Measurements from ENCODE around the gene CAPN1. TPM values are rescaled to one million over a fixed set of nuclear protein-coding genes. Genes with fewer than 3 reads are reported as not detected.

CAPN1 gene
- total and polyA plus RNA-seq, 2 experiments from 2014 or later = 106 to 145 TPM

- Histone ChIP-seq H3K4me3 (no peak overlapping the region), H3K4me2 (ENCODE audit: unreplicated experiment) (no peak overlapping the region), H2AFZ (no peak overlapping the region), H3F3A (ENCODE audit: insufficient read depth) (peaks cover 13% of the 10 kb centered on the region), H3K9me2 (ENCODE audit: insufficient read depth) (no peaks in the 10 kb centered on the region), H3K27ac (no peak overlapping the region), H3K9ac (no peak overlapping the region), H4K20me1 (ENCODE audit: insufficient read depth) (no peaks in the 10 kb centered on the region), H3K79me2 (ENCODE audit: insufficient read depth) (no peaks in the 10 kb centered on the region), H3K9me3 (ENCODE audit: low read depth) (no peaks in the 10 kb centered on the region), H3K36me3 (ENCODE audit: low read depth) (peaks cover 5% of the 10 kb centered on the region; the same call in 1 of the 2 replicates), H3K27me3 (replicated peaks; ENCODE audit: insufficient read depth) (no peaks in the 10 kb centered on the region), H3K4me1 (ENCODE audit: insufficient read depth) (no peaks in the 10 kb centered on the region)
- DNase-seq = no peak
- WGBS, 2 experiments (ENCODE audit: low coverage in 1 of 2, low lambda C conversion rate in 2 of 2, missing lambda C conversion rate in 2 of 2) = 85 to 90% methylated on average over 4 of the region's 4 CpGs
- TF ChIP-seq EZH2 (IDR thresholded peaks at IDR 0.05; ENCODE audit: insufficient read depth, poor library complexity, severe bottlenecking) (no peak), EZH2phosphoT487 (IDR thresholded peaks at IDR 0.05; ENCODE audit: insufficient read depth, low read depth) (no peak)
- in situ Hi-C loops (cut with MboI) = no loop called here
Observed at GRCh38 chr11:65210748-65211147, 29.0 kb downstream of the CAPN1 start.

- Histone ChIP-seq H4K20me1 (ENCODE audit: insufficient read depth) (no peaks in the 10 kb centered on the region), H3K79me2 (ENCODE audit: insufficient read depth) (no peaks in the 10 kb centered on the region), H3K9me2 (ENCODE audit: insufficient read depth) (no peaks in the 10 kb centered on the region), H3K4me3 (no peak overlapping the region), H3K4me2 (ENCODE audit: unreplicated experiment) (no peak overlapping the region), H2AFZ (no peak overlapping the region), H3K27ac (no peak overlapping the region), H3F3A (ENCODE audit: insufficient read depth) (peaks cover 13% of the 10 kb centered on the region), H3K27me3 (replicated peaks; ENCODE audit: insufficient read depth) (no peaks in the 10 kb centered on the region), H3K4me1 (ENCODE audit: insufficient read depth) (no peaks in the 10 kb centered on the region), H3K36me3 (ENCODE audit: low read depth) (peaks cover 3% of the 10 kb centered on the region; the same call in 1 of the 2 replicates), H3K9ac (no peak overlapping the region), H3K9me3 (ENCODE audit: low read depth) (no peaks in the 10 kb centered on the region)
- 63 to 69% methylated on average over 27 to 29 of the region's 29 CpGs for WGBS, 2 experiments (ENCODE audit: low coverage in 1 of 2, low lambda C conversion rate in 2 of 2, missing lambda C conversion rate in 2 of 2)
- no peak for DNase-seq
- in situ Hi-C loops (cut with MboI) = no loop called here
- TF ChIP-seq EZH2 (IDR thresholded peaks at IDR 0.05; ENCODE audit: insufficient read depth, poor library complexity, severe bottlenecking) = no peak
- no peak for TF ChIP-seq EZH2phosphoT487 (IDR thresholded peaks at IDR 0.05; ENCODE audit: insufficient read depth, low read depth)
Observed at GRCh38 chr11:65211293-65212105, 29.8 kb downstream of the CAPN1 start.

- no peaks in the 10 kb centered on the region for H3K9me2 ChIP-seq (ENCODE audit: insufficient read depth)
- H3K36me3 ChIP-seq (ENCODE audit: low read depth) = peaks cover 3% of the 10 kb centered on the region; the same call in 1 of the 2 replicates
- in situ Hi-C loops (cut with MboI) = no loop called here
- TF ChIP-seq EZH2phosphoT487 (IDR thresholded peaks at IDR 0.05; ENCODE audit: insufficient read depth, low read depth) (no peak), EZH2 (IDR thresholded peaks at IDR 0.05; ENCODE audit: insufficient read depth, poor library complexity, severe bottlenecking) (no peak)
- H3F3A ChIP-seq (ENCODE audit: insufficient read depth) = peaks cover 13% of the 10 kb centered on the region
- no peak overlapping the region for H2AFZ ChIP-seq
- no peaks in the 10 kb centered on the region for H3K27me3 ChIP-seq (replicated peaks; ENCODE audit: insufficient read depth)
- H3K27ac ChIP-seq = no peak overlapping the region
- no peaks in the 10 kb centered on the region for H4K20me1 ChIP-seq (ENCODE audit: insufficient read depth)
- DNase-seq = no peak
- no peaks in the 10 kb centered on the region for H3K9me3 ChIP-seq (ENCODE audit: low read depth)
- no peak overlapping the region for H3K9ac ChIP-seq
- no peaks in the 10 kb centered on the region for H3K4me1 ChIP-seq (ENCODE audit: insufficient read depth)
- WGBS, 2 experiments (ENCODE audit: low coverage in 1 of 2, low lambda C conversion rate in 2 of 2, missing lambda C conversion rate in 2 of 2) = 75 to 78% methylated on average over 8 to 13 of the region's 13 CpGs
- H3K4me3 ChIP-seq = no peak overlapping the region
- H3K79me2 ChIP-seq (ENCODE audit: insufficient read depth) = no peaks in the 10 kb centered on the region
- no peak overlapping the region for H3K4me2 ChIP-seq (ENCODE audit: unreplicated experiment)
Observed at GRCh38 chr11:65212226-65212801, 30.6 kb downstream of the CAPN1 start.

GRCh38 chr11:65213322-65214211, 31.8 kb downstream of the CAPN1 start:
- TF ChIP-seq EZH2 (IDR thresholded peaks at IDR 0.05; ENCODE audit: insufficient read depth, poor library complexity, severe bottlenecking) = no peak
- no peak for TF ChIP-seq EZH2phosphoT487 (IDR thresholded peaks at IDR 0.05; ENCODE audit: insufficient read depth, low read depth)
- no peaks in the 10 kb centered on the region for H3K27me3 ChIP-seq (replicated peaks; ENCODE audit: insufficient read depth)
- peaks cover 3% of the 10 kb centered on the region; the same call in 1 of the 2 replicates for H3K36me3 ChIP-seq (ENCODE audit: low read depth)
- H3K9me3 ChIP-seq (ENCODE audit: low read depth) = no peaks in the 10 kb centered on the region
- H3K9me2 ChIP-seq (ENCODE audit: insufficient read depth) = no peaks in the 10 kb centered on the region
- H2AFZ ChIP-seq = no peak overlapping the region
- no peak overlapping the region for H3K4me2 ChIP-seq (ENCODE audit: unreplicated experiment)
- H3K4me3 ChIP-seq = no peak overlapping the region
- peaks cover 13% of the 10 kb centered on the region for H3F3A ChIP-seq (ENCODE audit: insufficient read depth)
- no peaks in the 10 kb centered on the region for H4K20me1 ChIP-seq (ENCODE audit: insufficient read depth)
- DNase-seq = no peak
- in situ Hi-C loops (cut with MboI) = no loop called here
- H3K79me2 ChIP-seq (ENCODE audit: insufficient read depth) = no peaks in the 10 kb centered on the region
- WGBS, 2 experiments (ENCODE audit: low coverage in 1 of 2, low lambda C conversion rate in 2 of 2, missing lambda C conversion rate in 2 of 2) = 52 to 54% methylated on average over 19 to 21 of the region's 26 CpGs
- H3K27ac ChIP-seq = no peak overlapping the region
- H3K9ac ChIP-seq = no peak overlapping the region
- no peaks in the 10 kb centered on the region for H3K4me1 ChIP-seq (ENCODE audit: insufficient read depth)
